SK-N-DZ (cell line): ENCODE data around the gene RHO.

Experiments used
- DNase-seq: peaks from one replicate; pipeline ENCODE4 v3.0.0-alpha.2; 2015; ENCODE audit warnings: low spot score

The RHO gene

DNA sequence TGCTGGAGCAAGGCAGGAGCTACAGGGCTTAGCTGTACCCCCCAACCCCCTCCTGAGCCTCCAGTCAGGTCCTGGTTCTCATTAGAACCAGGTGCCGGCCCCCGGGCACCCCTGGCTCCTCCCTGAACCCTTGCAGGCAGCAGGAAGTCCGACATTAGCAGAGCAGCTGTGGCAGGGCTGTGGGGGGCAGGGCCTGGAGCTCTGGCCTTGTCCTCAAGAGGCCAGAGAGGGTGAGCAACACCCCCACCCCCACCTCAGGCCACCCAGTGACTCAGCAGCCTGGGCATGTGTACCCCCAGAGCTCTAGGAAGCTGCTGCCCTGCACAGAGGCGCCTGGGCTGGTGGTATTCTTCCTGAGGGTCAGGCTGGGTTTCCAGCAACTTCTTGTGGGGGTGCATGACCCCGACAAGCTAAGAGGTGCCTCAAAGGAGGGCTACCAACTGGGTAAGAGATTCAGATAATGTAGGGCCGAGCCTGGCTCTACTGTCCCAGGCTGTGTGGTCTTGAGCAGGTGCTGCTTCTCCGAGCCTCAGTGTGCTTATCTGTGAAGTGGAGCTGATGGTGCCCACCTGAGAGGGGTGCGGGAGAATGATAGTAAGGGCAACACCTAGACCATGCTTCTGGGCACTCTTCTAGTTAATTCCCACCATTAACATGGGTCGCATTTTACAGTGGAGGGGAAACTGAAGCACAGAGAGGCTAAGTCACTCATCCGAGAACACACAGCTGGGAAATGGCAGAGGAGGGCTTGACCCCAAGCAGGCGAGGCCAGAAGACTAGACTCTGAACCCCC lies 30.5 kb downstream of the RHO start:
- DNase-seq, result no peak

DNA sequence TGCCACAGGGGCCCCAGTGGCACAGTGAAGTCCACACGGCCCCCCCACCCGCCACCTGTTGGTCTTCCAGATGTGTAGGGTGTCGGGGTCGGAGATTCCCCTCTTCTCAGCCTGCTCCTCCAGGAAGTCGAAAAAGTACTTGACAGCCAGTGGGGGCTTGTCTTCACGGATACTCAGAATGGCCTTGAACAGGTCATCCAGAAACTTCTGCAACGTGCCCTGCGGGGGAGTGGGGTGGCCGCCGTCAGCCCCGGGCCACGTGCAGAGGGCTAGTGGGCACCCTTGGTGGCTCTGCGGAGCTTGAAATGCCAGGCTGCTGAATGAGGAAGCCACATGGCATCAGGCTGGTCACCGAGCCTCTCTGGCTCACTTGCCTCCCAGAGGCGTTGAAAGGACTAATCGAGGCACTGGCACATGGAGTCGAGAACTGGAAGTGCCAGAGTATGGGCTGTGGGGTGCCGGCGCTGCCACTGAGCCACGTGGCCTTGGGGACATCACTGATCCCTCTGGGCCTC lies 31.2 kb downstream of the RHO start:
- no peak for DNase-seq

DNA sequence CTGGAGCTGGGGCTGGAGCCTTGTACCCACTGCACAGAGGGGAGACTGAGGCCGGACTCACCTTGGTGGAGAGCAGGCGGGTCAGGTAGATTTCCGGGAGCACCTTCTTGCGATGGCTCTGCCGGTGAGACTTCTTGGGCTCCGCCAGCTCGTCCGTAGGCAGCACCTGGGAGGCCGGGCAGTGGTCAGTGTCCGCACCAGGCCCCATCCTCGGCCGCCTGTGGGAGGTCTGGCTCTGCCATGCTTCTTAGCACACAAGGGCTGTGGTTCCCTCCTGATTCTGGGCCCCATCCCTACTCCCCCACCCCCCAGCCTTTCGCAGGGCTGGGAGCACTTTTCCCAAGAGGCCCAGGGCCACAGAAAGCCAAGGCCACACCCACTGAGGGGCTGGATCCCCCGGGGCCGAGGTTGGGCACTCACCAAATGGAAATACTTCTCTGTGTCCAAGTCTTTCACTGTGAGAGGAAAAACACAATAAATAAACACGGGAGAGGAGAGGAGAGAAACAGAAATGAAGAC lies 31.9 kb downstream of the RHO start:
- DNase-seq, result peak; percentile 41

DNA sequence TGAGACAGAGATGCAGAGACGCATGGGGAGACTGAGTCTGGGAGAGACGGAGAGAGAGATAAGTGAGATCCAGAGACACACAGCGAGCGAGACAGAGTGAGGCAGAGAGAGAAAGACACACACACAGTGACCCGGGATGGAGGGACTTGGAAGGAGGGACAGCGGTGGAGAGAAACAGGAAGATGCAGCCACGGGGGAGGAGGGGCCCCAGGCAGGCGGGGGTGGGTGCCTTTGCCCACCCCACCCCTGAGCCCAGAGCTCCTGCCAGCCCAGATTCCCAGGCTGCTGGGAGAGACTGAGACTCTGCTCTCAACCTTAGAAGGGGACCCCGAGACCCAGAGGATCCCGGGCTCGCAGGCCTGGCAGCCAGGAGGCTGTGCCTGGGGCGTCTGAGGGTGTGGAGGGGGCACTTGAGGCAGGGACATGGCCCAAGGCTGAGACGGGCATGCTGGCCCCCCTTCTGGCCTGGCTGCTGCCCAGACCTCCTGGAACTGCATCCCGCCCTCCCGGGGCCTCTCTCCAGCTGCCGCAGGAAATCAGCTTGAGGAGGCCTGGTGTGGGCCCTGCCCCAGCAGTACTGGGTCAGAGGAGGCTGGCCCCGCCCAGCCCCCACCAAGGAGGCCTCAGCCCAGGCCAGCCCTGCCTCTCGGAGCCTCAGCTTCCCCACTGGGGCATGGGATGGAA lies 32.6 kb downstream of the RHO start:
- DNase-seq, result peak; percentile 78

DNA sequence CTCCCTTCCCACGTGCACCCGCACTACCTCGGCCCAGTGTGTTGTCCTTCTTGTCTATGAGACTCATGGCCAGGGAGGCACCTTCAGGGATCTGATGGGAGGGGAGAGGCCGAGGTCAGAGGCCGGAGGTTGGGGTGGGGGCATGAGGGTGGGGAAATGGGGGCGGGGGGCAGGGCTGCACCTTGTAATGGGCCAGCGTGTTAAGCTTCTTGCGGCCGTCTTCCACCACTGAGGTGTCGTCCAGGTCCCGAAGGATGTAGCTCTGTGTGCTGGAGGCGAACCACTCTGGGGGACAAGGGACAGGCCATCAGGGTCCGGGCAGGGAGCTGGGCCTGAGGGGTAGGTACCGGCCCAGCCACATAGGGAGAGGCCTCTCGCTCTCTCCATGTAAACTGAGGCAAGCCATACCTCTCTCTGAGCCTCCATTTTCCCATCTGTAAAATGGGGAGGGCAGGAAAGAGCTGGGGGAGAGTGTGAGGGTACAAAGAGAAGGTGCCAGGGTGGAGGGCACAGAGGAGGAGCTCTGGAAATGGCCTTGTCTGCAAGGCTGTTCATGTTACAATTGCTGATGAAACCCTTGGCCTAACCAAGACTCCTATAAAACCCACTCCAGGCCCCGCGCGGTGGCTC lies 33.3 kb downstream of the RHO start:
- DNase-seq, result no peak

DNA sequence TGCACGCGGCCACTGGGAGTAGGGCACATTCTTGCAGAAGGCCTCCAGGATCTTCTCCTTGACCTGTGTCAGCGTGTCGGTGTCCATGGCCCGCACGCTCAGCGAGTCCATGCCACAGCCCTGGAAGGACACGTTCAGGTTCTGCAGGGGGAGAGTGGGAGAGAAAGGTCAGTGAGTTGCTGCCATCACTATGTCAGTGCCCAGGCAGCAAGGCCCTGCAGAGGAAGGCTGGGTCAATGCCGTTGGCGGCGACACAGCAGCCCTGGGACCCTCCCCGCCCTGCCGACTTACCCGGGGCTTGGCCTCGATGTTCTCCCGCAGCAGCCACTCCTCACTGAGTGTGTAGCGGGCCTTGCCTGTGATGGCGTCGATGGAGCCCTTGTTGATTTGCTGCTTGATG lies 34.4 kb downstream of the RHO start:
- no peak for DNase-seq

DNA sequence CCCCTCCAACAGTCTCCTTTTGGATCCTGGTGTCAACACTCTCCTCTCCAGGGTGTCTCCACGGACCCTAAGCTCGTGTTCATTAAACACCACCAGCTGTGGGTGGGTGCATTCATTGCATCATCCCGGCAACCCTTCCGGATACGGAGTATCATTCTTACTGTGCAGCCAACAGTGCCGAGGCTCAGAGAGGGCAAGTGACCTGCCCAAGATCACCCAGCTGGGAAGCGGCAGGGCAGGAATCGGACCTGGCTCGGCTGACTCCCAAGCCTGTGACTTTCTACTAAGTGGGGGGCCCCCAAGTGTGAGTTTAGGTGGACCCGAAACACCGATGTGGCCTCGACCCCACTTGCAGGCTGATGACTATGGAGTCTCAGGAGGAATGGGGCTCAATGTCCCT lies 34.9 kb downstream of the RHO start:
- no peak for DNase-seq

DNA sequence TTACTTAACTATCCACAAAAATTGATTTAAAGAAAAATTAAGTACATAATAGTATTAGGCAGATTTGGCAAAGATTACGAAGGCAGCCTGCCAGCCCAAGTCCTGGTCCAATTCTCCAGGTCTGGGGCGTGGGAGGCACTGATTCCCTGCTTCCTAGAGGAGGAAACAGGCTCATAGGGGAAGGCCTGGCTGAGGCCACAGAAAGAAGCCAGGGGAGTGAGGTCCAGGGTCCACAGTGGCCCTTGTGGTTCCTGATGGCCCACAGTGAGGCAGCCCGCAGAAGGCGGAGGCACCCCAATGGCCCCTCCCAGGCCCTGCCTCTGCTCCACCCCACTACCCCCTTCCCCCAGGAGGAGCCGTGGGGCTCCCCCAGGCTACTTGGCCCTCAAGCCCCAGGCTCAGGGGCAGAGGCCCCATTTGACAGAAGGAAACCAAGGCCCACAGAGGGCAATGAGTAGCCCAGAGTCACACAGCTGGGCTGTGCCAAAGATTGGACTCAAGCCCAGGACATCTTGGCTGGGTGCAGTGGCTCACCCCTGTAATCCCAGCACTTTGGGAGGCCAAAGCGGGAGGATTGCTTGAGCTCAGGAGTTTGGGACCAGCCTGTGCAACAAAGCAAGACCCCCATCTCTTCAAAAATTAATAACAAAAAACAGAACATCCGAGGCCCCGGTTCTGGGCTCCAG lies 35.6 kb downstream of the RHO start:
- DNase-seq, result no peak

DNA sequence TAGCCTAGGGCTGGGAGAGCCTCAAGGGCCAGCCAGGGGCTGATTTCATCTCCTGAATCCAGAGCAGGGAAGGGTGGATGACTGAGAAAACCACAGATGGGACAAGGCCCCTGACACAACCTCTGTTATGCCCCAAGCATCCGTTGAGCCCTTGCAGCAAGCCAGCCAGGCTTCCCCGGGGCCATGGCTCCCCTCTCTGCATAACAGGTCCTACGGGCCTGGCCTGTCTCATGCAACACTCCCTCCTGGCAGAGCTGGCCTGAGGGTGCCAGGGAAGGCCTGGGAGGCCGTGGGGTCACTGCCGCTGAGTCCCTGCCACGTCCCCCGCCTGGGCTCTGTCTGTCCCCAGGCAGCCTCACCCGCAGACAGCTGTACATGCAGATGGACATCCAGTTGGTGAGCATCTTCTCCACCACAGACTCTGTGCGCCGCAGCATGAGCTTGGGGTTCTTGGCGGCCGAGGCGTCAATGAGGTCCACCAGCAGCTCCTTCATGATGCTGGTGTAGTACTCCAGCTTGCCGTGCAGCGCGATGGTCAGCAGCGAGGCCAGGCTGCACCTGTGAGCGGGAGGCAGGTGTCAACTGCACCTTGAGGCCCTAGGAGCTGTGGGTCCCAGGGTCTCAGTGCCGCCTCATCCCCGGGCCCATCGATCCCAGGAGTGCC lies 36.7 kb downstream of the RHO start:
- DNase-seq, result no peak

DNA sequence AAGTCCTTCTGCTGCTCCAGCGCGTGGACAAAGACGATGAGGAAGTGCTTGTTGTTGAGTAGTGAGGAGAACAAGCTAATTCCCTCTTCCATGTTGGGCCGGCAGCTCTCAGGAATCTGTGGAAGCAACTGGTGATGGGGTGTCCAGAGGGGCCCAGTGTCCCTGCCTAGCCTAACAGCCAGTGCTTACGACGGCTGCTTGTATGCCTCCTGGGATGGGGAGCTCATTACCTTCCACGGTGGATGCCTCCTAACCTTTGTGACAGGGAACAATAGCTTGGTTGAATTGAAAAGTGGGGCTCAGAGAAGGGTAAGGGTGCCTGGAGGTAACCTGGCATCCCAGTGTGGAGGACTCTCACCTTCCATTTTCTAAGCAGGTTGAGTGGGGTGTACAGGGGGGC lies 37.5 kb downstream of the RHO start:
- DNase-seq, result no peak

DNA sequence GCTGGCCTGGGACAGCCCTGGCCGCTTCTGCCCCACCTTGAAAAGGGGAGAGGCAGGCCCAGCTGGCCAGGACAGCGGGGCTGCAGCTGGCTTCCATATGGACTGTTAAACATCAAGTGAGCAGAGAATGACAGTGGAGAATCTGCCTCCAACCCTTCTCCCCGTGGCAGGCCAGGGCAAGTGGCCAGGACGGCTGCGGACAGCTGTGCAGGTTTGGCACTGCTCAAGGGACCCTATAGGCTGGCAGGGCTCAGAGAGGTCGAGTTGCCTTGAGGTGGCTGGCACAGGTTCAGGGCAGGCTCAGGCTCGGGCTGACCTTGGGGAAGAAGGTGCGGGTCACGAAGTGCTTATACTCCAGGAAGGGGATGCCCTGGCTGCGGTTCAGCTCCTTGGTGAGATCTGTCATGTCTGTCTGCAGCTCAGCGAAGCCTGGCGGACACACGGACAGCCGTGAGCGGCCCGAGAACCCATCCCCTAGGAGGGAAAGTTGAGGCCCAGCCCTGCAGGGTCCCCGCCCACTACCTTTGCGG lies 38.8 kb downstream of the RHO start:
- no peak for DNase-seq

DNA sequence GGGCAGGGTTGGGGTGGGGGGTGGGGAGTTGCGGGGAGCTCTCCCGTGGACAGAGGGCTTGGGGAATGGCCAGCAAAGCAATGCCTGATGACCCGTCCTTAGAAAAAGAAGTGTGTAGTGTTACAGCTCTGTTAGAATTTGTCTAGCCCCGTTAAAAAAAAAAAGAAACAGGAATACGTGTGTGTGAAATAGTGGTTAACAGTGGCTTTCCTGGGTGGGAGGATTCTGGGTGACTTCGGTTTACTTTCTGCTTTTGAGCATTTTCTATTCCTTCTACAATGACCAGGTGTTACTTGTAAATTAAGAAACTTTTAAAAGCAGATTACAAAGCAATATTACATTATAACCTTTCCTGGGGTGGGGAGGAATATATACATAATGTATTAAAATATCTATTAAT lies 39.5 kb downstream of the RHO start:
- no peak for DNase-seq

DNA sequence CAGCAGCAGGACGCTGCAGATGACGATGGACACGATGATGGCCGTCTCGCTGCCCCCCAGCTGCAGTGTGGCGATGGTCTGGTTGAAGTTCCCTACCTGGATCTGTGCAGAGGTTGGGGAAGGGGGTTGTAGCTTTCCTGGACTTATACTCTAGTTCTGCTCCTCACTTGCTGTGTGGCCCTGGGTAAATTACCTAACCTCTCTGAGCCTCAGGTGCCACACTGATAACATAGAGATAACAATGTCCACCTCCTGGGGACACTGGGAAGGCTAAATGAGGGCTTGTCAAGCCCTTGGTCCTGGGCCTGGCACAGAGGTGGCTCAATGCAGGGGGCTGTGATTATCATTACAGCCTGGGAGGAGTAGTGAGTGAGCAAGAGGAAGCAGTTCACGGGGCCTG lies 41.4 kb downstream of the RHO start:
- no peak for DNase-seq

DNA sequence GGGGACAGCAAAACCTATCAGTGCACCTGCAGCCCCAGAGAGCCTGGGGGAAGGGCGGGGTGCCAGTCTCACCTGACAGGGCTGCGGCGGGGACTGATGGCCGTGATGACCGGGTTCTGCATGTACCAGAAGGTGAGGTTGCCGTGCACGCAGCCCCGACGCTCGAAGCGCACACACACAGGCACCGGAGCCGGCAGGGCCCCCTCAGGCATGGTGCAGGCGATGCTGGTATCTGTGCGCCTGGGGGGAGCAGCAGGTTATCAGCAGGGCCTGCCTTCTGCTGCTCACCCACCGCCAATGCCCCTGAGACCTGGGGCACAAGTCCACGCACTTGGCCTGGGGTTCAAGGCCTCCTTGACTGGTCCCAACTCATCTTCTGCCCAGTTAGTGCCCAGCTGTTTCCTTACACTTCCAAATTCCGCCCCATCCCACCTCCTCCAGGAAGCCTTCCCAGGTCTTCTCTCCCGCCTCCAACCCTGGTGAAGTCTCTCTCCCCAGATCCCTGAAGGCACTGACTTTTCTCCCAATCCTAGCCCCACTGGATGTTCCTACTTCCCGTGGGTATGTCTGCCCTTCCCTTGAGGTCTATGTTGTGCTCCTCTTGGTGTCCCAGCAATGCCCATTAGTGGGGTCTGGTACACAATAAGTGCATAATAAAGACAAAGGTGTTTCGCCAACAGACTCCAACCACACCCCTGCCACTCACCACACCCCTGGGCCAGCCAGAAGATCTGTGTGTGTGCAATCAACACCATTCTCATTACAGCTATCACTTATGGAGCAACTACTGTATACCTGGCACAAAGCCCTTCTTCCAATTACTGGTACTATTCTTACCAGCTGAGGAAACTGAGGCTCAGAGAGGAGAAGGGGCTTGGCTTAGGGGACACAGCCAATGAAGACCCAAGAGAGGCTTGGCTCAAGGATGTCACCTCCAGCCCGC lies 43.4 kb downstream of the RHO start:
- no peak for DNase-seq

DNA sequence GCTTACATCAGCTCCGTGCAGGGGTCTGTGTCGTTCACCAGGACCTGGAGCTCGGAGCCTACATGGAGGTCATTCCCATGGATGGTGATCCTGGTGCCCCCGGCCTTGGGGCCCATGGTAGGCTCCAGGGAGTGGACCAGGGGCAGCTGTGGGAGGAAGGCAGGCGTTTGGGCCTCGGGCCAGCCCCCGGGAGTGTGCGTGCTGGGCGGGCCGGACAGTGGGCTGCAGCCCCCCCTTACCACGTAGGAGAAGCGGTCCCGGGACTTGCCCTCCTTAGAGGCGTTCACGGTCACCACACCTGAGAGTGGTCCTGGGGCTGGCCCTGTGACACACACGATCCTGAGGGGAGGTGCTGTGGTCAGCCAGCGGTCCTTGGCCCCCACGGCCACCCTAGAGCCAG lies 44.2 kb downstream of the RHO start:
- DNase-seq, result no peak

DNA sequence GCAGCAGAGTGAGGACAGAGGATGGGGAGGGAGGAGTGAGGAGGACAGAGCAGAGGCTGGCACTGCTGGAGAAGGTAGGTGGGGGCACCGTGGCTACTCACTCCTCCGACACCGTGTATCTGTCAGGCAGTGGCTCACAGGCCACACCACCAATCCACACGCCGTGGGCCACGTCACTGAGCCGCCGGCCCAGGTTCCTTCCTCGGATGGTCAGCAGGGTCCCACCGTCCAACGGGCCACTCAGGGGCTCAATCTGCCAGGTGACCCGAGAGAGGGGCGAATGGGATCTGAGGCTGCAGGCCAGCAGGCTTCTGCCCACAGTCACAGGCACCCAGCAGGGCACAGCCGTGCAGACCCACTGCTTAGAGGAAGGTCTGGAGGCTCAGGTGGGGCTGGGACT lies 45.1 kb downstream of the RHO start:
- no peak for DNase-seq

DNA sequence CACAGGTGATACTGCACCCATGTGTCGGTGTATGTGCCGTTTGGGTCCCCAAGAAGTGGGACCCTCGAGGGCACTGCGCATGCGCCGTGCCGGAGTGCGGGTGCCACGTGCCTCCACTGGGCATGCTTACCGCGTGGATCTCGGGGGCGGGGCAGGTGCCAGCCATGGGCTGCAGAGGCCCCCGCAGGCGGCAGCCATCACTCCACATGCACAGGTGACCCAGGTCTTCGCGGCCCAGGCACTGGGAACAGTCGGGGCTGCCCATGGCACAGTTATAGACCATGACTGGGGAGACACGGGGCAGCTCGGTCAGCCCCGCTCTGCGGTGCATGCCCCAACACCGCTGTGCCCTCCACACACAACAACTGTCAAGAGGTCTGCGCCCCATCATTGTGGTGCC lies 45.8 kb downstream of the RHO start:
- DNase-seq, result no peak

DNA sequence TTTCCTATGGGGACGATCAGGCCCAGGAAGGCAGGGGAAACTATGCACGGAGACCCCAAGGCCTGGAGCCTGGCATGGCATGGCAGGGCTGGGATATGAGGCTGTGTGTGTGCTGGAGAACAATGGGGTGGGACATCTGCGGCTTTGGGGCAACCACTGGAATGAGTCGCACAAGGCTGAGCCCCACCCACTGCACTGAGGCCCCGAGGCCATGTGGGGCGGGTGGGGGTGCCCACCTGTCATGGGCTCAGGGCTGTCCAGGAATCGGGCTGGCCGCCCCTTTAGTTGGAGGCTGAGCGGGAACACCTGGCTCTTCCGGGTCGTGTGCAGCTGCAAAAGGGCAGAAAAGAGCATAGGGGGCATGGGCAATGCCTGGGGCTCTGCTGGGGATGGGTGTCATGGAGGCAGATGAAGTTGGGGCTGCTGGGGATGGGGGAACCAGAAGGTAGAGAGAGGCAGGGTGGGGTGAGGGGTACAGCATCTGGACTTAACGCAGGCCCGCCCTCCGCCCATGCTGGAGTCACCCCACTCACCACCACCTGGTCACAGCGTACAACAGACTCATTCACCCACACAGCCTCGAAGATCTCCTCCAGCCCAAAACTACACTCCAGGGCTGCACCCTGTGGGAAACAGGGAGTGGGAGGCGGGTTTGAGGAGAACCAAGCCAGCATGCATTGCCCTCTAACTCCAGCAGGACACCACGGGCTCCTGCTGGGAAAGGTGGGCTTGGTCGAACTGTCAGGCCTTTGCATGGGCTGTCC lies 47.0 kb downstream of the RHO start:
- no peak for DNase-seq

DNA sequence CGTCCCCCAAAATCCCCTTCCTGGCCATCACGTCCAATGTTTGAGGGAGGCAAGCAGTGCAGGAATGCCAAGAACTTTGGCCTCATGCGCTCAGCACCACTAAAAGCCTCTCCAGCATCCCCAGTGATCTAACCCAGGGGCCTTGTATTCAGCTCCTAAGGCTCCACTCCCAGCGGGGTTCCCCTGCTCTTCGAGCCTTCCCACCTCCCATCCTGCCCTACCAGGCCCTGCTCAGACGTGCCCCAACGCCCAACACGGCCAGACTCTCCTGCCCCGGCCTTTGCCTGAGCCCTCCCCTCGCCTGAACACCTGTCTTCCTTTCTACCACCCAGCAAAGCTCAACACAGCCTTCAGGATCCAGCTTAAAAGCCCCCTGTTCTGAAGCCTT lies 47.6 kb downstream of the RHO start:
- no peak for DNase-seq
